Stimulated activated CD8-positive, alpha-beta memory T cell treated with anti-CD3 and anti-CD28 coated beads, Interleukin-7, amount 100 ng/mL, for 1 hour (primary cell): ENCODE results near the gene CCDC69.

Experiments
- DNase-seq, 2 donors: peaks; one replicate each; pipeline ENCODE4 v3.0.0-alpha.2; 2020; ENCODE audit warnings: low read depth in 2 of 2

The CCDC69 gene

GRCh38 chr5:151164687-151165392 lies 59.1 kb downstream of the CCDC69 start:
- DNase-seq = peak; percentile 64

- DNase-seq = no peak
Observed at GRCh38 chr5:151162776-151163175, 61.1 kb downstream of the CCDC69 start.

GRCh38 chr5:151159649-151160373 lies 64.1 kb downstream of the CCDC69 start:
- DNase-seq = no peak

- DNase-seq = no peak
Observed at GRCh38 chr5:151158287-151158661, 65.6 kb downstream of the CCDC69 start.

- DNase-seq = peak; percentile 36 to 39
Observed at GRCh38 chr5:151157426-151158286, 66.2 kb downstream of the CCDC69 start, which contains the start of gene ANXA6. Gene ANXA6 (minus strand): TSS chr5:151157779. CDS start chr5:151147901, 9,878 bp downstream.

- DNase-seq = no peak
Observed at GRCh38 chr5:151156507-151157420, 67.1 kb downstream of the CCDC69 start.

GRCh38 chr5:151155775-151156506 lies 68.0 kb downstream of the CCDC69 start:
- no peak for DNase-seq

GRCh38 chr5:151154931-151155774 lies 68.7 kb downstream of the CCDC69 start:
- peak in 1 of 2 donors; percentile 35 for DNase-seq

GRCh38 chr5:151153766-151154272 lies 70.1 kb downstream of the CCDC69 start:
- DNase-seq = no peak

GRCh38 chr5:151153300-151153699 lies 70.6 kb downstream of the CCDC69 start:
- no peak for DNase-seq

GRCh38 chr5:151151793-151152192 lies 72.1 kb downstream of the CCDC69 start:
- no peak for DNase-seq

GRCh38 chr5:151151263-151151660 lies 72.6 kb downstream of the CCDC69 start:
- DNase-seq = no peak

- DNase-seq = peak; percentile 44 to 49
Observed at GRCh38 chr5:151150471-151151262, 73.2 kb downstream of the CCDC69 start.

GRCh38 chr5:151148583-151148982 lies 75.3 kb downstream of the CCDC69 start:
- no peak for DNase-seq

- DNase-seq = no peak
Observed at GRCh38 chr5:151147033-151147432, 76.9 kb downstream of the CCDC69 start.

- no peak for DNase-seq
Observed at GRCh38 chr5:151146061-151146460, 77.8 kb downstream of the CCDC69 start.

- DNase-seq = no peak
Observed at GRCh38 chr5:151144922-151145321, 79.0 kb downstream of the CCDC69 start.

GRCh38 chr5:151144275-151144674 lies 79.6 kb downstream of the CCDC69 start:
- no peak for DNase-seq
